Pancreas (tissue), 10 donors: ENCODE measurements around the gene CLGN. TPM values are rescaled to one million over a fixed set of nuclear protein-coding genes. Genes with fewer than 3 reads are reported as not detected.

Source experiments
- ATAC-seq, 4 donors: fragments of 200-7000 bp; cut with Tn5 transposase; one replicate each; pipeline versions ENCODE4 v1.8.0 to v1.9.1; 2020; ENCODE audit warnings: mild to moderate bottlenecking in 4 of 4, moderate library complexity in 4 of 4
- DNase-seq, 6 donors: peaks; one replicate each; pipeline ENCODE4 v3.0.0-alpha.2; 2020
- FAIRE-seq: peaks from 2 replicates; lab custom pipeline; 2012; peaks lifted over from hg19 to GRCh38; lab: Jason Lieb, UNC
- H3K27ac ChIP-seq, 4 donors: fragments of 200-600 bp; sonication (generic); 1 replicate in 3 of 4; 2 replicates in 1 of 4; pipeline versions ENCODE4 v1.5.0 to v1.8.0; 2020
- H3K27me3 ChIP-seq, 4 donors: fragments of 200-600 bp; one replicate each; pipeline ENCODE4 v1.8.0; 2021
- H3K36me3 ChIP-seq, 3 donors: fragments of 200-600 bp; sonication (generic) in 1 of 3; one replicate each; pipeline versions ENCODE4 v1.5.0 to v1.8.0; 2020 to 2021
- H3K4me1 ChIP-seq, 3 donors: fragments of 200-600 bp; one replicate each; pipeline ENCODE4 v1.8.0; 2021
- H3K4me3 ChIP-seq, 4 donors: fragments of 200-600 bp; sonication (generic) in 2 of 4; one replicate each; pipeline versions ENCODE4 v1.5.0 to v1.8.0; 2020 to 2021
- H3K9me3 ChIP-seq, 4 donors: fragments of 200-600 bp; one replicate each; pipeline ENCODE4 v1.8.0; 2021
- CTCF ChIP-seq, 4 donors: fragments of 200-600 bp; sonication (generic) in 3 of 4; IDR thresholded peaks; one replicate each; pipeline versions ENCODE4 v1.5.0 to v1.8.0; 2021; ENCODE audit warnings: antibody characterized with exemption in 4 of 4
- WGBS, 2 donors: extraction: QIAGEN DNeasy Blood & Tissue Kit; methylation state at CpG; one replicate each; pipeline ENCODE4 v1.1.7; 2013; 5-methylcytosine and 5-hydroxymethylcytosine counted together
- intact Hi-C, 3 donors: fragments of 100-400 bp; cut with DNase I; formaldehyde crosslinking; loops; one replicate each; pipeline versions ENCODE4 v1.11.1 to v1.14.2; 2022
- polyA plus RNA-seq, 2 donors: library from polyadenylated mRNA; stranded (reverse); fragments of 200-250 nt; gene quantifications; one replicate each; pipeline ENCODE4 v1.2.3, GENCODE V29; 2013
- total RNA-seq, 6 donors: library from RNA; stranded (reverse); fragmentation: NEBNext Ultra II Directional in 4 of 6; extraction: Animal tissue kit (Norgen Biotek cat#: 25700) in 4 of 6; gene quantifications; one replicate each; pipeline versions ENCODE4 v1.2.1 to v1.2.4, GENCODE V29; 2021 to 2023
- donor health status: healthy with polysubstance abuse.
- donor health status: DM: no; HTN: no; CAD: no; lungs with moderate emphysema.
- donor health status: DM: no; HTN: no; CAD: no.
- donor health status: control.
- donor health status: control.
- donor health status: Bipolar disorder and iron deficiency.
- donor health status: DM: yes; HTN: yes; CAD: no.
- donor health status: DM: no; HTN: no; CAD: no.
- donor health status: DM: no; HTN: no; CAD: no.
- donor health status: DM: yes; HTN: yes; CAD: no.

Gene CLGN
- total and polyA plus RNA-seq, 8 donors, result 0.65 to 5.8 (median 1.1) TPM

- intact Hi-C loops, result no loop called here
- Histone ChIP-seq H3K9me3 (no peaks in the 10 kb centered on the region), H3K27ac (peak overlapping the region; percentile 5 to 67 (median 57)), H3K27me3 (no peaks in the 10 kb centered on the region), H3K4me1 (peaks cover 12 to 28% (median 26%) of the 10 kb centered on the region in 3 donors), H3K36me3 (no peaks in the 10 kb centered on the region), H3K4me3 (peak overlapping the region in 3 of 4 donors; percentile 10 to 47 (median 34))
- WGBS, 2 donors, result 21 to 31% methylated on average over 3 of the region's 3 CpGs
- no peak for TF ChIP-seq CTCF (IDR thresholded peaks at IDR 0.05)
- DNase-seq, result peak in 1 of 6 donors; percentile 30
- FAIRE-seq, result no peak
- ATAC-seq, result peak; percentile 45 to 69 (median 52)
These were observed 83.3 kb downstream of the CLGN start for GRCh38 chr4:140344101-140344500.

GRCh38 chr4:140343303-140343702, 84.1 kb downstream of the CLGN start:
- Histone ChIP-seq H3K4me1 (peaks cover 12 to 23% (median 21%) of the 10 kb centered on the region in 3 donors), H3K9me3 (no peaks in the 10 kb centered on the region), H3K27ac (peak overlapping the region in 2 of 4 donors; percentile 65 to 67), H3K36me3 (no peaks in the 10 kb centered on the region), H3K27me3 (no peaks in the 10 kb centered on the region), H3K4me3 (peak overlapping the region in 2 of 4 donors; percentile 34 to 47)
- intact Hi-C loops, result no loop called here
- 2 to 3% methylated on average over 5 of the region's 5 CpGs for WGBS, 2 donors
- TF ChIP-seq CTCF (IDR thresholded peaks at IDR 0.05), result no peak
- DNase-seq (peak; percentile 78 to 93 (median 89)), FAIRE-seq (peak; percentile 60), ATAC-seq (peak; percentile 83 to 95 (median 92))

- Histone ChIP-seq H3K36me3 (no peaks in the 10 kb centered on the region), H3K4me1 (peaks cover 12 to 21% (median 18%) of the 10 kb centered on the region in 3 donors), H3K27me3 (no peaks in the 10 kb centered on the region), H3K9me3 (no peaks in the 10 kb centered on the region), H3K4me3 (no peak overlapping the region), H3K27ac (peak overlapping the region; percentile 6 to 67 (median 38))
- 20 to 40% methylated on average over 1 of the region's 1 CpG for WGBS, 2 donors
- DNase-seq (peak in 2 of 6 donors; percentile 18 to 28), FAIRE-seq (peak; percentile 17), ATAC-seq (peak; percentile 20 to 58 (median 36))
- no peak for TF ChIP-seq CTCF (IDR thresholded peaks at IDR 0.05)
- intact Hi-C loops, result no loop called here
These were observed 84.8 kb downstream of the CLGN start for GRCh38 chr4:140342620-140343019.

Other genes starting within 250 kb of the CLGN start
- 10 to 100 TPM; 19.4 to 45.6 (median 35.4) TPM for gene SCOC, start 54.0 kb downstream of the CLGN start, total RNA-seq
- 10 to 100 TPM; 28.4 to 62.5 TPM for gene SCOC, start 54.0 kb downstream of the CLGN start, polyA plus RNA-seq
- under 1 TPM in 1 of 6 donors, not detected in 5; 0.43 TPM for gene MGAT4D, start 70.6 kb upstream of the CLGN start, total RNA-seq
- not detected for gene MGAT4D, start 70.6 kb upstream of the CLGN start, polyA plus RNA-seq
- 10 to 100 TPM in 5 of 6 donors, 1 to 10 TPM in 1; 9.9 to 18.3 (median 13.3) TPM for gene ELMOD2, start 96.5 kb upstream of the CLGN start, total RNA-seq
- gene ELMOD2, start 96.5 kb upstream of the CLGN start, polyA plus RNA-seq, result 1 to 10 TPM; 5.0 to 7.5 TPM
- not detected for gene UCP1, start 141.3 kb upstream of the CLGN start, total RNA-seq
- under 1 TPM in 1 of 2 donors, not detected in 1; 0.11 TPM for gene UCP1, start 141.3 kb upstream of the CLGN start, polyA plus RNA-seq